Mesenchymal stem cell (in vitro differentiated cells and primary cell): ENCODE results near the gene ZFAND6.
A peak's percentile ranks its signal among the peaks of the same experiment; 100 is the strongest.

ENCODE experiments used
- DNase-seq: peaks from one replicate; pipeline ENCODE4 v3.0.0-alpha.2; 2013
- H2AFZ ChIP-seq: one replicate; pipeline ENCODE4 v1.6.1; 2013; ENCODE audit warnings: low read depth, mild to moderate bottlenecking, control low read depth, inconsistent platforms, low read length, moderate library complexity
- H2AK5ac ChIP-seq: 2 replicates; pipeline ENCODE4 v1.6.1; 2013; ENCODE audit warnings: low read length, moderate library complexity, mild to moderate bottlenecking, inconsistent platforms; ENCODE audit not compliant: severe bottlenecking
- H2BK120ac ChIP-seq: one replicate; pipeline ENCODE4 v1.6.1; 2013; ENCODE audit warnings: low read depth, mild to moderate bottlenecking, inconsistent platforms, low read length, moderate library complexity
- H2BK12ac ChIP-seq, 2 experiments: one replicate each; pipeline ENCODE4 v1.6.1; 2013; ENCODE audit warnings: inconsistent platforms in 2 of 2, low read length in 2 of 2, mild to moderate bottlenecking in 2 of 2, moderate library complexity in 2 of 2, control low read depth in 1 of 2
- H2BK15ac ChIP-seq: one replicate; pipeline ENCODE4 v1.6.1; 2013; ENCODE audit warnings: mild to moderate bottlenecking, low read depth, inconsistent platforms; ENCODE audit not compliant: poor library complexity, severe bottlenecking
- H2BK5ac ChIP-seq: 2 replicates; pipeline ENCODE4 v1.6.1; 2013; ENCODE audit warnings: low read depth, mild to moderate bottlenecking, low read length, control low read depth, inconsistent platforms; ENCODE audit not compliant: poor library complexity, severe bottlenecking
- H3K14ac ChIP-seq, 2 experiments: one replicate each; pipeline ENCODE4 v1.6.1; 2013; ENCODE audit warnings: inconsistent platforms in 2 of 2, low read length in 2 of 2, control low read depth in 1 of 2, mild to moderate bottlenecking in 1 of 2, moderate library complexity in 1 of 2
- H3K18ac ChIP-seq, 2 experiments: one replicate each; pipeline ENCODE4 v1.6.1; 2013; ENCODE audit warnings: inconsistent platforms in 2 of 2, low read length in 2 of 2, control low read depth in 1 of 2, low read depth in 1 of 2, mild to moderate bottlenecking in 1 of 2
- H3K23ac ChIP-seq, 2 experiments: one replicate each; pipeline ENCODE4 v1.6.1; 2013; ENCODE audit warnings: inconsistent platforms in 2 of 2, low read length in 2 of 2, mild to moderate bottlenecking in 2 of 2, moderate library complexity in 2 of 2, control low read depth in 1 of 2
- H3K27ac ChIP-seq: 2 replicates; pipeline ENCODE4 v1.5.1; 2013; ENCODE audit warnings: mild to moderate bottlenecking, moderate library complexity, low read length, control low read depth, inconsistent platforms; ENCODE audit not compliant: poor library complexity, severe bottlenecking
- H3K27me3 ChIP-seq, 2 experiments: 2 replicates each; pipeline versions ENCODE4 v1.6.1 to v1.7.0; 2013; ENCODE audit warnings: low read length in 2 of 2, mild to moderate bottlenecking in 2 of 2, moderate library complexity in 2 of 2, control low read depth in 1 of 2, inconsistent platforms in 1 of 2; ENCODE audit not compliant: control insufficient read depth in 1 of 2, insufficient read depth in 1 of 2
- H3K36me3 ChIP-seq, 2 experiments: 2 replicates each; pipeline versions ENCODE4 v1.6.1 to v1.7.0; 2013; ENCODE audit warnings: low read length in 2 of 2, control low read depth in 1 of 2, inconsistent platforms in 1 of 2, low read depth in 1 of 2, mild to moderate bottlenecking in 1 of 2; ENCODE audit not compliant: insufficient read depth in 2 of 2, control insufficient read depth in 1 of 2
- H3K4ac ChIP-seq, 2 experiments: one replicate each; pipeline ENCODE4 v1.6.1; 2013; ENCODE audit warnings: inconsistent platforms in 2 of 2, low read length in 2 of 2, mild to moderate bottlenecking in 2 of 2, moderate library complexity in 2 of 2, control low read depth in 1 of 2, low read depth in 1 of 2
- H3K4me1 ChIP-seq: 2 replicates; pipeline ENCODE4 v1.6.1; 2013; ENCODE audit warnings: low read depth, low read length, control low read depth; ENCODE audit not compliant: control insufficient read depth, insufficient read depth
- H3K4me2 ChIP-seq: 2 replicates; pipeline ENCODE4 v1.6.1; 2013; ENCODE audit warnings: low read length, mild to moderate bottlenecking, inconsistent platforms; ENCODE audit not compliant: poor library complexity, severe bottlenecking
- H3K4me3 ChIP-seq, 2 experiments: 2 replicates each; pipeline versions ENCODE4 v1.5.1 to v1.7.0; 2013; ENCODE audit warnings: low read length in 2 of 2, mild to moderate bottlenecking in 2 of 2, control low read depth in 1 of 2, low read depth in 1 of 2; ENCODE audit not compliant: insufficient read depth in 1 of 2
- H3K79me1 ChIP-seq: replicated peaks from 2 replicates; pipeline ENCODE4 v1.6.1; 2013; ENCODE audit warnings: mild to moderate bottlenecking, control low read depth, low read length, inconsistent platforms; ENCODE audit not compliant: poor library complexity, severe bottlenecking
- H3K9ac ChIP-seq: 2 replicates; pipeline ENCODE4 v1.7.0; 2013; ENCODE audit warnings: mild to moderate bottlenecking, low read length, moderate library complexity
- H3K9me3 ChIP-seq: 2 replicates; pipeline ENCODE4 v1.7.0; 2013; ENCODE audit warnings: mild to moderate bottlenecking, low read length; ENCODE audit not compliant: control insufficient read depth
- H4K8ac ChIP-seq: one replicate; pipeline ENCODE4 v1.6.1; 2013; ENCODE audit warnings: inconsistent platforms, mild to moderate bottlenecking, low read length, moderate library complexity
- H4K91ac ChIP-seq: one replicate; pipeline ENCODE4 v1.6.1; 2013; ENCODE audit warnings: mild to moderate bottlenecking, low read length, inconsistent platforms
- WGBS: methylation state at CpG from one replicate; pipeline ENCODE4 v1.1.7; 2013; ENCODE audit warnings: mixed read lengths; 5-methylcytosine and 5-hydroxymethylcytosine counted together

ZFAND6 gene

GRCh38 chr15:80072285-80072994, 13.0 kb downstream of the ZFAND6 start:
- no CpG with 5 or more reads among the region's 1 CpG for WGBS
- Histone ChIP-seq H3K27ac (no peak overlapping the region), H3K14ac (no peak overlapping the region), H2BK12ac (no peak overlapping the region), H3K18ac (no peak overlapping the region), H4K91ac (no peak overlapping the region), H3K36me3 (no peaks in the 10 kb centered on the region), H4K8ac (no peak overlapping the region), H3K9ac (peak overlapping the region; percentile 78), H3K9me3 (no peaks in the 10 kb centered on the region), H2AK5ac (no peak overlapping the region), H2BK120ac (no peak overlapping the region), H3K4me1 (peaks cover 4% of the 10 kb centered on the region), H2BK5ac (no peak overlapping the region), H3K4me3 (peak overlapping the region in 1 of 2 experiments; percentile 75), H3K27me3 (no peaks in the 10 kb centered on the region), H3K23ac (no peak overlapping the region), H3K4me2 (no peak overlapping the region), H2BK15ac (no peak overlapping the region), H2AFZ (no peak overlapping the region), H3K4ac (no peak overlapping the region), H3K79me1 (no peaks in the 10 kb centered on the region)
- peak; percentile 96 for DNase-seq

GRCh38 chr15:80073197-80073596, 13.7 kb downstream of the ZFAND6 start:
- H3K9ac ChIP-seq = peak overlapping the region; percentile 78
- no peak for DNase-seq
- no peak overlapping the region for H3K4ac ChIP-seq
- H3K27ac ChIP-seq = no peak overlapping the region
- no peaks in the 10 kb centered on the region for H3K36me3 ChIP-seq
- H3K4me1 ChIP-seq = peaks cover 4% of the 10 kb centered on the region
- no peak overlapping the region for H4K8ac ChIP-seq
- H2AFZ ChIP-seq = no peak overlapping the region
- H2BK15ac ChIP-seq = no peak overlapping the region
- no CpG with 5 or more reads among the region's 3 CpGs for WGBS
- no peak overlapping the region for H3K4me2 ChIP-seq
- no peak overlapping the region for H2BK5ac ChIP-seq
- no peak overlapping the region for H2BK12ac ChIP-seq
- H3K27me3 ChIP-seq = no peaks in the 10 kb centered on the region
- H4K91ac ChIP-seq = no peak overlapping the region
- H2BK120ac ChIP-seq = no peak overlapping the region
- H2AK5ac ChIP-seq = no peak overlapping the region
- no peak overlapping the region for H3K18ac ChIP-seq
- H3K4me3 ChIP-seq = peak overlapping the region in 1 of 2 experiments; percentile 75
- no peak overlapping the region for H3K23ac ChIP-seq
- H3K79me1 ChIP-seq = no peaks in the 10 kb centered on the region
- H3K14ac ChIP-seq = no peak overlapping the region
- H3K9me3 ChIP-seq = no peaks in the 10 kb centered on the region

- peaks cover 3 to 8% of the 10 kb centered on the region in 2 experiments for H3K36me3 ChIP-seq
- H2BK15ac ChIP-seq = no peak overlapping the region
- peaks cover 5% of the 10 kb centered on the region for H3K79me1 ChIP-seq
- H3K4me1 ChIP-seq = no peaks in the 10 kb centered on the region
- H2AFZ ChIP-seq = no peak overlapping the region
- H3K9ac ChIP-seq = no peak overlapping the region
- H2BK5ac ChIP-seq = no peak overlapping the region
- no peaks in the 10 kb centered on the region for H3K27me3 ChIP-seq
- H4K8ac ChIP-seq = no peak overlapping the region
- no peak overlapping the region for H3K14ac ChIP-seq
- H3K23ac ChIP-seq = no peak overlapping the region
- H3K4me3 ChIP-seq = no peak overlapping the region
- H4K91ac ChIP-seq = no peak overlapping the region
- H2AK5ac ChIP-seq = no peak overlapping the region
- H2BK12ac ChIP-seq = no peak overlapping the region
- no peaks in the 10 kb centered on the region for H3K9me3 ChIP-seq
- H3K4ac ChIP-seq = no peak overlapping the region
- DNase-seq = peak; percentile 13
- no peak overlapping the region for H3K18ac ChIP-seq
- no peak overlapping the region for H2BK120ac ChIP-seq
- peak overlapping the region; percentile 38 for H3K27ac ChIP-seq
- no peak overlapping the region for H3K4me2 ChIP-seq
- WGBS = 62% methylated on average over 7 of the region's 8 CpGs
Observed at GRCh38 chr15:80076321-80077318, 17.1 kb downstream of the ZFAND6 start.

- Histone ChIP-seq H3K14ac (no peak overlapping the region), H3K4me3 (no peak overlapping the region), H2BK5ac (no peak overlapping the region), H4K8ac (no peak overlapping the region), H2BK12ac (no peak overlapping the region), H3K23ac (no peak overlapping the region), H2BK120ac (no peak overlapping the region), H3K18ac (no peak overlapping the region), H3K4ac (no peak overlapping the region), H3K4me2 (no peak overlapping the region), H2AFZ (no peak overlapping the region), H3K79me1 (peaks cover 8% of the 10 kb centered on the region), H4K91ac (no peak overlapping the region), H3K9me3 (no peaks in the 10 kb centered on the region), H2BK15ac (no peak overlapping the region), H2AK5ac (no peak overlapping the region), H3K27ac (no peak overlapping the region), H3K9ac (no peak overlapping the region), H3K4me1 (no peaks in the 10 kb centered on the region), H3K27me3 (no peaks in the 10 kb centered on the region), H3K36me3 (peaks cover 3 to 12% of the 10 kb centered on the region in 2 experiments)
- WGBS = 100% methylated on average over 2 of the region's 2 CpGs
- DNase-seq = no peak
Observed at GRCh38 chr15:80081390-80081789, 21.9 kb downstream of the ZFAND6 start.
